OCI-M1 (cell line): ENCODE measurements around the gene GPATCH8.
A peak's percentile ranks its signal among the peaks of the same experiment; 100 is the strongest.
"Not testable (repeated sequence)": the region's sequence is repeated elsewhere in the genome, so short reads cannot be mapped to it uniquely, and the experiment has no call there.

Source experiments
- DNase-seq: peaks from one replicate; lab custom pipeline; 2025; lab: John Stamatoyannopoulos, UW

Gene GPATCH8

DNA sequence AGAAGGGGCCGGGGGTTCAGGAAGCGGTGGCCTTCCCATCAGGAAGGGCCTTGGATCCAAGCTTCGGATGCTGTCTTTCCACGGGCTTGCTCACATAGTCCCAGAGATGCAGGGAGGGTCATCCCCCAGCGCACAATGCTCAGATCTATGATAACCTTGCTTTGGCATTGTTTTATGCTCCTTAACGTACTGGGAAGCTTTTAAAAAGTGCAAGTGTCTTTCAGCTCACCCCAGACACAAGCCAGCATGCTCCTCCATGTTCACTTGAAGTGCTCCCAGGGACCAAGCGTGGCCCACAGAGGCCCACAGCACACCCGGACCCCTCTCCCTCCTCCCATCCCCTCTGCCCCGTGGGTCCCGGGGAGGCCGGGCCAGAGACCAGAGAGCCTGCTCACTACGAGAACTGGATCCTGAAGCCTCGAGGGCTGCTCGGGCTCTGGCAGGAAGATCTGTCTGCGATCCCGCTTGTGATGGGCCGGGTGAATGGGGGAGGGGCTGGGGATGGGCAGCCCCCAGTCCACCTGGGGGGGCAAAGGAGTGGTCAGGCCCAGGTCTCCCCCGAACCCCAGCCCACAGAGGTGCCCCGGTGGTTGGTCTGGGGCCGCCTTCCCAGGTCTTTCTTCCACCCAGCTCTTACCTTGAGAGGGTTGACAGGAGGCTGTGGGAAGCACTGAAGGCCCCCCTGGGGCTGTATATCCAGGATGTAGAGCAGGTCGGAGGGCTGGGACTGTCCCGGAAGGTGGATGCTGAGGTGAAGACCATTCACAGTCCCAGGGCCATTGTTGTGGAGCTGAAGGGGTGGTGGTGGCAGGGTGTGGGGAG is 127.8 kb downstream of the GPATCH8 start:
- no peak for DNase-seq

DNA sequence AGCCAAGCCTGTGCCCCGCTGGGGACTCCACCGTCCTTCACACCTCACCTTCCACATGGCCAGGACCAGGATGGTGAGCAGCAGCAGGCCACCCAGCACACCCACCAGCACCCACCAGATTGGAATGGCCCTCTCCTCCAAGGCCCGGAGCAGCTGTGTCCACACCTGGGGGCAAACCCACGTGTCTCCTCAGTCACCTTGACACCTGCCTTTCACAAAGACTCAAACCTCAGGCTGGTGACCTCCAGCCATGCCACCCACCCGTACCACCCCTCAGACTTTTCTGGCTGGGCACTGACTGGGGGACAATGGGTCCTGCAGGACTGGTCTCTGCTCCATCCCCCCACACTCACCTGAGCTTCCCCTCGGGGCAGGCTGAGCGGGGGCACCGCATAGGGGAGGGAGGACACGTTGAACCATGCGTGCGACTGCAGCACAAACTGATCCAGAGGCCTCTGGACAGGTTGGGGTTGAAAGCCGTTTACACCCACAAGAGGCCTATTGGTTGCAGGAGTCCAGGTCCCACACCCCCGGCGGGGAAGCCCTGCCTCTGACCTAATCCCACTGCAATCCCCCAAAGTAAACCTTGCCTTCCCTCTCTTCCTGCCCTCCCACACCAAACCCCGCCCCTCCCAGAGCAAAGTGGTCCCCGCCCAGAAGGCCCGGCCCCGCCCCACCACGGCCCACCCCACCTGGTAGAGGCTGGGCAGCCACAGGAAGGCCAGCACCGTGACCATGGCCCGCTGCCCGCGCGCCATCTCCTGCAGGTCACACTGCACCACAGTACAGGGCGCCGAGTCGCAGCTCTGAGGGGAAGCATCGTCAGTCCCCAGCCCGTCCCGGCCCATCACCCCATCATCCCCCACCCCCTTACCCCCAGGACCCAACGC is 128.7 kb downstream of the GPATCH8 start:
- no peak for DNase-seq

DNA sequence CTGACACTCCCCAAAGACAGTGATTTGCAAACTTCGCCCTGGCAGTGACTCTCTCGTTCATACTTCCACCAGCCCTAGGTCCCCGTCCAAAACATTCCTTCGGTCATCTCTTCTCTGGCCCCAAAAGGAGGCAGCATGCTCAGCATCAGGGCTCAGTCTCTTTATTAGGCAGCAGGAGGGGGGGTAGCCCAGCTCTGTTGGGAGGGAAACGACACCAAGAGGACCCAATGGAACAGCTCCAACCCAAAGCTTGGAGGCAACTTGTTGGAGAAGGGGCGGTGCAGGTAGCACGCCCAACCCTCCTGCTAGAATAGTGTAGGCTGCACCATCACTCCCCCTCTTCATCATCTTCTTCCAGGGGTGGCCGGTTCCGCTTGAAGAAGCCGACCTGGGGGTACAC is 131.2 kb downstream of the GPATCH8 start:
- DNase-seq, result no peak

DNA sequence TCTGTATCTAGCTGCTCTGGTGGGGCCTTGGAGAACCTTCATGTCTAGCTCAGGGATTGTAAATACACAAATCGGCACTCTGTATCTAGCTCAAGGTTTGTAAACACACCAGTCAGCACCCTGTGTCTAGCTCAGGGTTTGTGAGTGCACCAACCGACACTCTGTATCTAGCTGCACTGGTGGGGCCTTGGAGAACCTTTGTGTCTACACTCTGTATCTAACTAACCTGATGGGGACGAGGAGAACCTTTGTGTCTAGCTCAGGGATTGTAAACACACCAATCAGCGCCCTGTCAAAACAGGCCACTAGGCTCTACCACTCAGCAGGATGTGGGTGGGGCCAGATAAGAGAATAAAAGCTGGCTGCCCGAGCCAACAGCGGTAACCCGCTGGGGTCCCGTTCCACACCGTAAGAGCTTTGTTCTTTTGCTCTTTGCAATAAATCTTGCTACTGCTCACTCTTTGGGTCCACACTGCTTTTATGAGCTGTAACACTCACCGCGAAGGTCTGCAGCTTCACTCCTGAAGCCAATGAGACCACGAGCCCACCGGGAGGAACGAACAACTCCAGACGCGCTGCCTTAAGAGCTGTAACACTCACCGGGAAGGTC is 133.7 kb downstream of the GPATCH8 start:
- DNase-seq, result not testable (repeated sequence)

DNA sequence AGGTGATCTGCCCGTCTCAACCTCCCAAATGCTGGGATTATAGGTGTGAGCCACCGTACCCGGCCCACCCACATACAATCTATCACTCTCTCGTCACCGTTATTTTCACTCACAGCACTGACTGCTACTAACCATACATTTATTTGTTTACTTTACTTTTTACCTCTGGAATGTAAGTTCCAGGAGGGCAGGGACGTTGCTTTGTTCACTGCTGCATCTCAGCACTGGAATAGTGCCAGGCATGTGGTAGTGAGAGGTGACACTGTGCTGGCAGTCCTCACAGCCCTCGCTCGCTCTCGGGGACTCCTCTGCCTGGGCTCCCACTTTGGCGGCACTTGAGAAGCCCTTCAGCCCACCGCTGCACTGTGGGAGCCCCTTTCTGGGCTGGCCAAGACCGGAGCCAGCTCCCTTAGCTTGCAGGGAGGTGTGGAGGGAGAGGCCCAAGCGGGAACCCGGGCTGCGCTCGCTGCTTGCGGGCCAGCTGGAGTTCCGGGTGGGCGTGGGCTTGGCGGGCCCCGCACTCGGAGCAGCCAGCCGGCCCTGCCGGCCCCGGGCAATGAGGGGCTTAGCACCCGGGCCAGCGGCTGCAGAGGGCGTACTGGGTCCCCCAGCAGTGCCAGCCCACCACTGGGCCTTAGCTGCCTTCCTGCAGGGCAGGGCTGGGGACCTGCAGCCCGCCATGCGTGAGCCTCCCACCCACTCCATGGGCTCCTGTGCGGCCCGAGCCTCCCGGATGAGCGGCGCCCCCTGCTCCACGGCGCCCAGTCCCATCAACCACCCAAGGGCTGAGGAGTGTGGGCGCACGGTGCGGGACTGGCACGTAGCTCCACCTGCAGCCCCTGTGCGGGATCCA is 134.6 kb downstream of the GPATCH8 start:
- not testable (repeated sequence) for DNase-seq

DNA sequence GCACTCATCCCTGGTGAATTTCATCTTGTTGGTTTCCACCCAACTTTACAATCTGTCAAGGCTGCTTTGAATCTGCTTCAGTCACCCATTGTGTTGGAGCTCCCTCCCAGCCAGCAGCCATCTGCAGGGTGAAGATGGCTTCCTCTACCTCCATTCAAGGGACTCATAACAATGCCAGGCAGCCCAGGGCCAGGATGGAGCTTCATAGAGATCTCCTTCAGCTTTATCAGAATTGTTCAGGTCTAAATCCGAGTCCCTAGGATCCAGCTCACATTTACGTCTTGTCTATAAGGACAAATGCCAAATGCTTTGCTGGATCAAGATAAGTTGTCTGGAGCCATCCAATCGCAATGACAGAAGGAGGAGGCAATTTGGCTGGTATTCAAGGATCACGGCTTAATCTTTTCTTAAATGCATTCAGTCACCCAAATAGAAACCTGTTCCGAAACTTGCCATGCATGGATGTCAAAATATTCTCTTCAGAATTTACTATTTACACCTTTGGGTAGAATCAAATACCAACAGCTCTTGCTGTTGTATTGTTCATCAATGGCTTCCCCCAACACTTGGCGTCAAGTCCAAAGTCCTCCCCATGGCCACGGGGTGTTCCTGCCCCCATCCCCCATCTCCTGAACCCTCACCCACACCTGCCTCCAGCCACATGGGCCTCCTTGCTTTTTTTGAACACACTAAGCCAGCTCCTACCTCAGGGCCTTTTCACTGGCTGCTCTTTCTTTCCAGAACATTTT is 135.8 kb downstream of the GPATCH8 start:
- peak; percentile 38 for DNase-seq

DNA sequence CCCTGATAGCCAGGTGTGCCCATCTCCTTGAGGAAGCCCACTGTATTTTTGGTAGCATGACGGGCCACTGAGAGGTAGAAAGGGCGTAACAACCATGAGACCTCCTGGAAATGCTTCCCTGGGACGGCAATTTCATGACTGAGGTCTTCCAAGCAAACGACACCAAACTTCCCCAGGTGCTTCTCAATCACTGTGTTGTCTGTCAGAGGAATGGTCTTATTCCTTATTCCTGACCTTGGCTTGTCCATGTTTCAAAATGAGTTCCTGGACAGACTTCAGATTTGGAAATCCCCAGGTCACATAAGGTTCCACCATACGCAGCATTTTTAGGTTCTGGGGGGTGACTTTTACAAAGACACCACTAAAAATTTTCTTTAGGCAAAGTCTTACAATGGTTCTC is 138.2 kb downstream of the GPATCH8 start:
- not testable (repeated sequence) for DNase-seq

DNA sequence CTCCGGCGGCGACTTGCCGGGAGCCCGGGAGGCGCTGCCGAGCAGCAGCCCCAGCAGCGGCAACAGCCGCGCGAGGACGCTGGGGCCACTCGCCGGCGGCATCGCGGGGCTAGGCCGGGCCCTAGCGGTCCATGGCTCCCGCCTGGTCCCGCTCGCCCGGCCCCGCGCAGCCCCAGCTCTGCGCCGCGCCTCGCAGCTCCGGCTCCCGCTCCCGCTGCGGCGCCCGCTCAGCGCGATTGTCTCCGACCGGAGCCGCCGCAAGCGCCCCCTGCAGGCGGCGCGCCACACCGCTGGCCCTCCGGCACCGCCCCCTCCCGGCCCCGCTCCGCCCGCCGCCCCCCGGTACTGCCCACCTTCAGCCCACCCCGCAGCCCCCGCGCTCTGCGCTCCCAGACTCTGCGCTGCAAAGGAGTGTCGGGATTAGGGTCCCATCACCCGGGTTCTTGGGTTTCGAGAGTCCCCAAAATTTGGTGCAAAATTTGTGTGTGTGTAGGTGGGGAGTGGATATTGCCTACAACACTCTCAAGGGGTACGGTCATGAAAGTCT is 139.5 kb downstream of the GPATCH8 start, which contains the start of gene FAM171A2:
TSS of gene FAM171A2 (minus strand) at position 241 of the 547 bp plus-strand sequence. CDS start at position 102, 139 bp downstream.
- peak; percentile 76 for DNase-seq

DNA sequence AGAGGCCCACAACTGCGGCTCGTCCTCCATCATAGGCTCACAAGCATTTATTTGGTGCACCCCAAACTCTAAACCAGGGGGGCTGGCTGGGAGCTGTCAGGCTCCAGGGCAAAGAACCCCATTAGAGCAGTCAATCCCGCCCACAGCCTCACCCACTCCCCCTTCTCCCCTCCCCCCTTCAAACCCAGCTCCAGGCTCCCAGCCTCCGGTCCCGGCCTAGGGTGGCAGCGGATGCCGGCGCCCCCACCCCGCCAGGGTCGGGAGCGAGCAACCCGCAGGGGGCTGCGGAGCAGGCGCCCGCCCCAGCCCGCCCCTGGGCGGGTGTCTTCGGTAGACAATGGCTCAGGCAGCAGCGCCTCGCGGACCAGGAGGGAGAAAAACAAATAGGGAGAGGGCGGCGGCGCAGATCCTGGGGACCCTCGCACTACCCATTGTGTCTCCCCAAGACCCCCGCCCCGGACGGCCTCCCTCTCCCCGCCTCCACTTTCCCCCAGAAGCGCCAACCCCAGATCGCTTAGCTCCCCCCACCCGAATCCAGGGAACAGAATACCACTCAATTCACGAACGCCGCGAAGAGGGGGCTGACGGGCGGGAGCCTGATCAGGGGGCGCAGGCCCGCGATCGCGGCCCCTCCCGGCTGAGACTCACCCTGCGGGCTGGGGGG is 140.1 kb downstream of the GPATCH8 start:
- peak; percentile 38 for DNase-seq

DNA sequence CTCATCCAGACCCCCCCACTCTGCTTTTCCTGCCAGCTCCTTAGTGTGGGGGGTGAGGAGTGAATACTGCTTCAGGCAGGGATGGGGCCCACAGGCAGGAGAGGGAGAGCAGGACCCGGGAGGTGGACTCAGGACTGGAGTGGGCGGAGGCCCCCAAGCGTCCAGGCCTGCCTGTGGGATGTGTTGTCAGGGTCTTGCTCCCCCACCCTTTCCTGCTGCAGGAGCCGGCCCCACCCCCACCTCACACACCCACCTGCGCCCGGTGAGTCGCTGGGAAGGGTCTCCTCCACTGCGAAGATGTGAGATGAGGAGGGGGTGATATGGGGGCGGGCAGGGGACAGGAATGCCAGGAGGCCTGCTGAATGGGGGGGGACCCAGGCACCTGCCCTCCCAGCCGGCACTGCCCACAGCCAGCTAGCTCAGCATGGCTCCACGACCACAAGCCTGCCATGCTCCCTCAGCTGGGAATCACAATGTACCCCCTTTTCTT is 140.7 kb downstream of the GPATCH8 start:
- DNase-seq, result no peak

DNA sequence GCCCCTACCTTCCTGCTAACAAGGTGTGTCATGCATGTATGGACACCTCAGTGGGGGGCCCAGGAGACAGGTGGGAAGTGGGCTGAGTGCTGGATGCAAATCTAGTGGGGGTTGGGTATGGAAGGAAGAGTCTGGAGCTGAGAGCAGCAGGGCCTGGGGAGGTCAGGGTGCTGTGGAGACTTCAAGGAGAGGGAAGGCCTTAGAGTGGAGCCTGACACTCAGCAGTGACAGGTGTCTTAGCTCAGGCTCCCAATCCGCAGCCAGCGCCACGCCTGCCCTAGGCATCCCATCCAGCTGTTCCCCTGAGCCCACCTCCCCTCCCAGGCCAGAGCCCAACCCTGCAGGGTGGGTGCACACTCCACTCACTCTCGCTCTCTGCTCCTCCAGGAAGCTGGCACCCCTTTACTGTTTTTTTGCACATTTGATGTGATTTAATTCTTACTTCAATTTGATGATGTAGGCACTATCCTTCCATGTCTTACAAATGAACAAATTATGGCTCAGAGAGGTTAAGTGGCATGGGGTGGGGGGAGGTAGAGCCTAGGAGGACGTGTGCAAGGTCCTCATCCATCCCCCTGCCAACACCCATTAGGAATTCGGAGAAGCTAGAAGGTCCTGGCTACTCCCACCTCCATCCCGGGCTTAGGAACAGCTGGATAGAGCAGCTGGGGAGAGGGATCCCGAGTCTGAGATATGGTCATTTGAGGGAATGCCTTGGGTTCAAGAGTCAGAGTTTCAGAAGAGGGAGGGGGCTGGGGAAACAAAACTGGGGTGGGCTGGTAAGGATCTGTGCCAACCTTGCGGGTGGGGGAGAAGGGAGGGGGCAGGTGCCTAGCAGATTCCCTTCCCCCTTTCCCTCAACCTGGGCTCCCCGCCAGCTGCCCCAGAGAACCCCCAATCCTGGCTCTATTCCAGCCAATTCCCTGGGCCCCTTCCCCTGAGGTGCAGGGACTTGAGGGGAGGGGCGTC is 141.6 kb downstream of the GPATCH8 start:
- no peak for DNase-seq

DNA sequence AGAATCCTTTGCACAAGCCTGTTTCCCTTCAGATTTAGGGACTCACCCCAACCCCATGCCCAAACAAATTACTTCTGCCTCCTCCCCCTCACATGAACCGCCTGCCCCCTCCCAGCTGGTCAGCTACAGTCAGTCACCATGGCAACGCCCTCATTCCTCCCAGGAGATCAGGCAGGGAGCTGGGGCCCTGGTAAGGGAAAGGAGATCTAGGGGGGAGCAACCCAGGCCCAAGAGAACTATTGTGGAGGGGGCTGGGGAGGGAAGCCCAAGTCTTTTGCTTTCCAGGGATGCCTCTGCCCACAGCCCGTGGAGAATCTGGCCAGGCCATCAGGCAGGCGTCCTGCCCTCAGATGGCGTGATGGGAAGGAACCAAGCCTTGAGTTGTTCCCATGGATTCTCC is 142.4 kb downstream of the GPATCH8 start:
- no peak for DNase-seq

DNA sequence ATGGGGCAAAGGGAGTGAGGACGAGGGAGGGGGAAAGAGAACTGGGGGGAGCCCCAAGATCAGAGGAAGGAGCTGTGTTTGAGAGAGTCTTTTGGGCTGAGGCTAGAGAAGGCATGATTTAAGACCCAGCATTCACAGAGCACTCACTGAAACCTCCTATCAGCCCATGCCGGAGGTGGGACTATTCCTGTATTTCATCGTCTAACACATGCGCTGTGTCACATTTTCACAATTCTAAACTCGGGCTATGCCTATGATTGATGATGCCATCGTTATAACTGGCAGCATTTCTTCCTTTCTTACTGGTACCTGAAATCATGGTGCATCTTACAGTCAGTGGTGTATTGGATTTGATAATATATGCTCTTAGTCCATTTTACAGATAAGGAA is 143.1 kb downstream of the GPATCH8 start:
- DNase-seq, result no peak

DNA sequence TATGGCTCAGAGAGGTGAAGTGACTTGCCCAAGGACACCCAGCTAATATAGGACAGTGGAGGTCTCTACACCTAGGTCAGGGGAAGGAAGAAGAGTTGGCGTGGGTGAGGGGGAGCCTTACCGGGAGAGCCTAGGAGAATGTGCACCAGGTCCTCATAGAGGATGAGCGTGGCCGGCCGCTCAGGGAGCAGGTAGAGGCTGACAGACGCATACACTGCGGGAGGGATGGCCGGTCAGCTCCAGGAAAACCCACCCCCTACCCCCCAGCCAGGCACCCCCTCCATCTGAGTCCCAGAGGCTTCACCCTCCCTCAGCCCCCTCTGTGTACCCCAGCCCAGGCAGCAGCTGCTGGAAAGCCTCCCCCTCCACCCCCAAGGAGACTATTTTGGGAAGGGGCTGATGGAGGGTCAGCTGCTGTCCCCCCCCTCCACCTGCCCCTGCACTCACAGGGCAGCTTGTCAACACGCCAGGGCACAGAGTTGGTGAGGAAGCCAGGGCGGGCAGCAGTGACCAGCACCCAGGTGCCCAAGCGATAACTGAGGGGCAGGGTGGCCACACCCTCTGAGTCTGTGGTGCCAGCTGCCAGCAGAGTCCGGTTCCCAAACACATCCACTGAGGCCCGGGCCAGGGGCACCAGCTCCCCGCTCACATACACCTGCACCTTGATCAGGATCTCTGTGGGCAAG is 143.6 kb downstream of the GPATCH8 start:
- no peak for DNase-seq

DNA sequence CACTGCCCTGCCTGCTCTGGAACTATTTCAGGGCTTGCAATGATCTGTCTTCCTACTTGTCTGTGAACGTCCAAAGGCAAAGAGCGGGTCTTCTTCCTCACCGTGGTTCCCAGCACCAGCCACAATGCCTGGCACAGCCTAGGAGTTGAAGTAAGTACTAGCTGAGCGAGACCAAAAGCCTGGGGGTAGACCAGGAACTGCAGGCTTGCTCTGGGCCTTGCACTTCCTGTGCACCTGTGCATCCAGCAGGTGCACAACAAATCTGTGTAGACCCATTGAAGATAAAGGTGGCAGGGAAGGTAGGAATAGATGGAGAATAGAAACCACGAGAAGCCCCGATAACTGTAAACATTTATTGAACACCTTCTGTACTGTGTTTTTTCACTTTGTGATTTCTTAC is 144.2 kb downstream of the GPATCH8 start:
- DNase-seq, result no peak

DNA sequence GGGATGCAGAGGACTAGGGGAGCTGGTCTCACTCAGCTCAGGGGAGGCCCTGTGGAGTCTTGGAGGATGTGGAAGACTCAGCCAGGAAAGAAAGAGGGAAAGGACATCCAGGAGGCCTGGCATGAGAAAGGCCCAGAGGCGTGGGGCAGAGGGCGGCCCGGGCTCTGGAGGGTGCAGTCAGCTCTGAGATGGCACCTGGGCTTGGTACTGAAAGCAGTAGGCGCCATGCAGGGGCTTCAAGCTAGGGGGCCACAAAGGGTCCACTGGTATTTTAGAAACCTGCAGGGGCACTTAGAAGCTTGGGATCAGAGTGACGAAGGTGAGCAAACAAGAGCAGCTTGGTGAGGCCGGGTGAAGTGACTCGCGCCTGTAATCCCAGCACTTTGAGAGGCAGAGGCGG is 145.1 kb downstream of the GPATCH8 start:
- no peak for DNase-seq

DNA sequence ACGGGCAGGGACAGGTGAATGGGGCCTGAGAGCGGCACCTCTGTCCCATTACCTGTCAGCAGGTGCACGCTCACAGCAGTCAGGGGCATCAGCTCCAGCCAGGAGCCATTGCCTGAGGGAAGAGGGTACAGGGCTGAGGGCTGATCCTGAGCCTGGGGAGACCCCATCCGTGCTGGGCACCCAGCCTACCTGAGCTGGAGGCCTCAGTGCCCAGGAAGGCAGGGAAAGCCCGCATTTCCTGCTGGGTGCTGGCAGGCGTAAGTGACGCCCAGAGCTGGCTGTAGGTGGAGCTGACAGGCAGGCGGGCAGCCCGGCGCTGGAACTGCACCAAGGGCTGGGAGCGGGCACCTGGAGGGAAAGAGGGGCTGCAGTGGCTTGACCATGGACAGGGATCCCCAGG is 147.0 kb downstream of the GPATCH8 start:
- no peak for DNase-seq

DNA sequence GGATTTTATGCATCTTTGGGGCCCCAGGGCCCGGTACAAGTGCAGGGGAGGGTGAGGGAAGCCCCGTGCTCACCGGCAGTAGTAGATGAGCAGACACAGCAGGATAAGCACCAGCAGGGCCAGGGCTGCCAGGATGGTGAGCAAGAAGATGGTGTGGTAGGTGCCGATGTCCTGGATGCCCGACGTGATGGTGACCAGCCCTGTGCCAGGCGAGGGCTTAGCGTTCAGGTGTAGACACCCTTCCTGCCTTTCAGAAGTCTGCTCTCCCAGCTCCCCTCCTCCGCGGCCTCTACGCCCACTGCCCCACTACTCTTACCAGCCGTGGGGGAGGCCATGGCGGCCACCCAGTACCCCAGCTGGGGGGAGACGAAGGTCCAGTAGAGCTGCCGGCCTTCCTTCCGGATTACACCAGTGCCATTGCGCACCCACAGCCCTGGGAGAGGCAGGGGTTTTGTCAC is 147.5 kb downstream of the GPATCH8 start:
- DNase-seq, result no peak
